Measurements from ENCODE around the gene VSIG10. TPM values are rescaled to one million over a fixed set of nuclear protein-coding genes. Genes with fewer than 3 reads are reported as not detected.

Gene VSIG10
- total and polyA plus RNA-seq, 3 experiments from 2014 or later: 1.7 to 9.0 (median 7.9) TPM

DNA sequence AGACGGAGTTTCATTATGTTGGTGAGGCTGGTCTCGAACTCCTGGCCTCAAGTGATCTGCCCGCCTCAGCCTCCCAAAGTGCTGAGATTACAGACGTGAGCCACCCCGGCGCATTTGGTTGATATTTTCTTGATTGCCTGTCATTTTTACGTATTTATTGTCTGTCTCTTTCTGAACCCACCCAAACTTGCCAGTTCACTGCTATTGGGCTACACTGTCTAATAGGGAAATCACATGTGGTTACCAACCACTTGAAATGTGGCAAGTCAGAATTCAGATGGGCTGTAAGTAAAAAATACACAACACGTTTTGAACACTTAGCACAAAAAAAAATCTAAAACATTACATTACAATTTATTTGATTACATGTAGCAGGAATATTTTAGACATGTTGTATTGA, 44.9 kb downstream of the VSIG10 start:
- H3K27ac Mint-ChIP-seq: peak overlapping the region; percentile 95 to 99 (median 97)

DNA sequence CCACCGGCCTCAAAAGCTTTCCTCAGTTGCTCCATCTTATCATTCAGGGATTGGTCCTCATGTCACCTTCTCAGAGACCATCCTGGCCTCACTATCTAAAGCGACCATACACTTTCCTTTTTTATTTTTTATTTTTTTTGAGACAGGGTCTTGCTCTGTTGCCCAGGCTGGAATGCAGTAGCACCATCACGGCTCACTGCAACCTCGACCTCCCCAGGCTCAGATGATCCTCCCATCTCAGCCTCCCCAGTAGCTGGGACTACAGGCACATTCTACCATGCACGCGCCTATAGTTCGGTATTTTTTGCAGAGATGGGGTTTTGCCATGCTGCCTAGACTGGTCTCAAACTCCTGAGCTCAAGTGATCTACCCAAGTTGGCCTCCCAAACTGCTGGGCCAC, 45.6 kb downstream of the VSIG10 start:
- H3K4me1 ChIP-seq (ENCODE audit: insufficient read depth, low read length): peaks cover 22% of the 10 kb centered on the region
- Mint-ChIP-seq H3K4me1 (peaks cover 46 to 58% (median 54%) of the 10 kb centered on the region in 3 donors), H3K27ac (peak overlapping the region; percentile 95 to 99 (median 97)), H3K4me3 (peak overlapping the region in 1 of 7 donors; percentile 92), H3K36me3 (peaks cover 0 to 18% (median 0%) of the 10 kb centered on the region in 3 donors), H3K27me3 (peaks cover 0 to 2% of the 10 kb centered on the region in 2 donors), H3K9me3 (peaks cover 0 to 1% (median 0%) of the 10 kb centered on the region in 5 donors)
- no peak overlapping the region for H3K4me3 ChIP-seq (ENCODE audit: low read length)
- ChIA-PET CTCF (interaction anchor here (0.9 to 2.3 kb wide), 3 partner anchors 10 to 320 kb away, joined by 3 to 5 read pairs (median 3); no protein-coding TSS in a partner anchor), POLR2A (interaction anchor here (0.6 kb wide), 1 partner anchor 9 kb away, joined by 3 read pairs; no protein-coding TSS in a partner anchor)
- H3K27me3 ChIP-seq (ENCODE audit: insufficient read depth, low read length, poor library complexity, severe bottlenecking): no peaks in the 10 kb centered on the region
- no peak for DNase-seq
- no peaks in the 10 kb centered on the region for H3K9me3 ChIP-seq (ENCODE audit: low read length)
- H3K27ac ChIP-seq (ENCODE audit: low read depth, low read length): no peak overlapping the region
- H3K36me3 ChIP-seq (ENCODE audit: insufficient read depth, low read length): no peaks in the 10 kb centered on the region

More for the DNA sequence above, 44.9 kb downstream of the VSIG10 start:
- Mint-ChIP-seq H3K36me3 (peaks cover 0 to 18% (median 0%) of the 10 kb centered on the region in 3 donors), H3K9me3 (peaks cover 0 to 1% (median 0%) of the 10 kb centered on the region in 5 donors), H3K27me3 (peaks cover 0 to 2% of the 10 kb centered on the region in 2 donors), H3K4me3 (peak overlapping the region; percentile 91 to 95 (median 92)), H3K4me1 (peaks cover 46 to 57% (median 53%) of the 10 kb centered on the region in 3 donors)
- Histone ChIP-seq H3K4me1 (ENCODE audit: insufficient read depth, low read length) (peaks cover 22% of the 10 kb centered on the region), H3K27ac (ENCODE audit: low read depth, low read length) (no peak overlapping the region), H3K9me3 (ENCODE audit: low read length) (no peaks in the 10 kb centered on the region), H3K4me3 (ENCODE audit: low read length) (no peak overlapping the region), H3K27me3 (ENCODE audit: insufficient read depth, low read length, poor library complexity, severe bottlenecking) (no peaks in the 10 kb centered on the region), H3K36me3 (ENCODE audit: insufficient read depth, low read length) (no peaks in the 10 kb centered on the region)
- ChIA-PET CTCF (interaction anchor here (0.9 to 2.3 kb wide), 2 partner anchors 9 to 123 kb away, joined by 3 to 5 read pairs; no protein-coding TSS in a partner anchor), POLR2A (no interaction called here)
- DNase-seq: peak in 2 of 5 donors; percentile 10 to 37

DNA sequence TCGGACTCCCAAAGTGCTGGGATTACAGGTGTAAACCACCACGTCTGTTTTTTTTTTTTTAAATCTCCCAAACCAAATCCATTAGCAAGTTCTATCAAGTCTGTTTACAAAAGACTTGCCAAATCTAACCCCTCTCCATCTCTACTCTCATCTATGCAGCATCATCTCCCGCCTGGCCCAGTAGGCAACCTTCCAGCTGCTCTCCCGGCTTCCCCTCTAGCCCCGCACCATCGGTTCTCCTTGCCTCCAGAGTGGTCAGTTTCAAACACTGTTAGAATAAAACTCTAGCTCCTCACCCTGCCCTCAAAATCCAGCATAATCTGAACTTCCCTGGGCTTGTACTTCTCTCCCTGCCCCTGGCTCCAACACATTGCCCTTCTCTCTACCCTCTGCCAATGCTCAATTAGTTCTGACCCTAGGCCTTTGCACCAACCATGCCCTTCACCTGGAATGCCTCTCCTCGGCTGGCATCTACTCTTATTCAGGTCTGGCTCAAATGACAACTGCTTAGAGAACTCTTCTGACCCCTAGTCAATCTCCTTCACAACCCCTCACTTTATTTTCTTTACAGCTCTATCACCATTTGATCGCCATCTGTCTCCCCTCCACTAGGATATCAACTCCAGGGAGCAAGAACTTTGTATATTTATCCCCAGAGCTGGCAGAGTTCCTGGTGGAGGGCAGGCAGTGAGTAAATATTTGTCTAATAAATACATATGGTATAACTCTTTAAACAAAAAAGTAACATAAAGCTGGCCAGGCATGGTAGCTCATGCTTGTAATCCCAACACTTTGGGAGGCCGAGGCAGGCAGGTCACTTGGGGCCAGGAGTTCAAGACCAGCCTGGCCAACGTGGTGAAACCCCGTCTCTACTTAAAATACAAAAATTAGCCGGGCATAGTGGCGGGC, 47.7 kb downstream of the VSIG10 start:
- Mint-ChIP-seq H3K4me1 (peaks cover 48 to 66% (median 60%) of the 10 kb centered on the region in 3 donors), H3K27ac (peak overlapping the region in 7 of 8 donors; percentile 55 to 87 (median 68)), H3K27me3 (peaks cover 0 to 2% of the 10 kb centered on the region in 2 donors), H3K36me3 (peaks cover 4 to 25% (median 9%) of the 10 kb centered on the region in 3 donors), H3K9me3 (peaks cover 0 to 1% (median 0%) of the 10 kb centered on the region in 5 donors), H3K4me3 (peak overlapping the region in 1 of 7 donors; percentile 6)
- no peak overlapping the region for H3K27ac ChIP-seq (ENCODE audit: low read depth, low read length)
- H3K4me1 ChIP-seq (ENCODE audit: insufficient read depth, low read length): peaks cover 20% of the 10 kb centered on the region
- no peaks in the 10 kb centered on the region for H3K9me3 ChIP-seq (ENCODE audit: low read length)
- H3K27me3 ChIP-seq (ENCODE audit: insufficient read depth, low read length, poor library complexity, severe bottlenecking): no peaks in the 10 kb centered on the region
- ChIA-PET POLR2A (interaction anchor here (0.7 kb wide), 2 partner anchors 33 to 398 kb away, joined by 3 to 5 read pairs; no protein-coding TSS in a partner anchor), CTCF (interaction anchor here (1.2 to 4.6 kb wide), 8 partner anchors 9 to 320 kb away, joined by 3 to 36 read pairs (median 4); partner anchors contain the start of gene SUDS3)
- no peak overlapping the region for H3K4me3 ChIP-seq (ENCODE audit: low read length)
- peaks cover 4% of the 10 kb centered on the region for H3K36me3 ChIP-seq (ENCODE audit: insufficient read depth, low read length)
- no peak for DNase-seq

DNA sequence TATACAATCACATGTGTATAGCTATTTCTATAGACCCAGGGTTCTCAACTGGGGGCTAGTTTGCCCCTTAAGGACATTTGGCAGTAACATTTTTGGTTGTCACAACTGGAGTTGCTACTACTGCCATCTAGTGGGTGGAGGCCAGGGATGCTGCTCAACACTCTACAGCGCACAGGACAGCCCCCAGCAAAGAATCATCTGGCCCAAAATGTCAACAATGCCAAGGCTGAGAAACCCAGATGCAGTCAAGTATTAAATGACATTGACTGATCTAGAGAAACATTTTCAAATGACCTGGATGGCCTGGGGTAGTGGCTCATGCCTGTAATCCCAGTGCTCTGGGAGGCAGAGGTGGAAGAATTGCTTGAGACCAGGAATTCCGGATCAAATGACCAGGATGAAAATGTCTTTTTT, 48.7 kb downstream of the VSIG10 start:
- H3K27ac ChIP-seq (ENCODE audit: low read depth, low read length): no peak overlapping the region
- peaks cover 6% of the 10 kb centered on the region for H3K36me3 ChIP-seq (ENCODE audit: insufficient read depth, low read length)
- H3K4me3 ChIP-seq (ENCODE audit: low read length): no peak overlapping the region
- no peaks in the 10 kb centered on the region for H3K9me3 ChIP-seq (ENCODE audit: low read length)
- peak overlapping the region; percentile 58 to 98 (median 81) for H3K27ac Mint-ChIP-seq
- peak overlapping the region in 2 of 7 donors; percentile 5 to 34 for H3K4me3 Mint-ChIP-seq
- peak; percentile 43 to 81 (median 51) for DNase-seq
- ChIA-PET POLR2A (interaction anchor here (0.6 to 0.8 kb wide), 4 partner anchors 9 to 399 kb away, joined by 3 to 12 read pairs (median 6); partner anchors contain the start of gene RFC5), CTCF (interaction anchor here (0.6 to 4.6 kb wide), 11 partner anchors 9 to 321 kb away, joined by 3 to 36 read pairs (median 3); partner anchors contain the start of genes RFC5 and SUDS3)
- peaks cover 0 to 2% of the 10 kb centered on the region in 2 donors for H3K27me3 Mint-ChIP-seq
- peaks cover 0 to 1% (median 0%) of the 10 kb centered on the region in 5 donors for H3K9me3 Mint-ChIP-seq
- peaks cover 8 to 29% (median 10%) of the 10 kb centered on the region in 3 donors for H3K36me3 Mint-ChIP-seq
- H3K4me1 Mint-ChIP-seq: peaks cover 51 to 67% (median 62%) of the 10 kb centered on the region in 3 donors
- peaks cover 17% of the 10 kb centered on the region for H3K4me1 ChIP-seq (ENCODE audit: insufficient read depth, low read length)
- H3K27me3 ChIP-seq (ENCODE audit: insufficient read depth, low read length, poor library complexity, severe bottlenecking): no peaks in the 10 kb centered on the region

DNA sequence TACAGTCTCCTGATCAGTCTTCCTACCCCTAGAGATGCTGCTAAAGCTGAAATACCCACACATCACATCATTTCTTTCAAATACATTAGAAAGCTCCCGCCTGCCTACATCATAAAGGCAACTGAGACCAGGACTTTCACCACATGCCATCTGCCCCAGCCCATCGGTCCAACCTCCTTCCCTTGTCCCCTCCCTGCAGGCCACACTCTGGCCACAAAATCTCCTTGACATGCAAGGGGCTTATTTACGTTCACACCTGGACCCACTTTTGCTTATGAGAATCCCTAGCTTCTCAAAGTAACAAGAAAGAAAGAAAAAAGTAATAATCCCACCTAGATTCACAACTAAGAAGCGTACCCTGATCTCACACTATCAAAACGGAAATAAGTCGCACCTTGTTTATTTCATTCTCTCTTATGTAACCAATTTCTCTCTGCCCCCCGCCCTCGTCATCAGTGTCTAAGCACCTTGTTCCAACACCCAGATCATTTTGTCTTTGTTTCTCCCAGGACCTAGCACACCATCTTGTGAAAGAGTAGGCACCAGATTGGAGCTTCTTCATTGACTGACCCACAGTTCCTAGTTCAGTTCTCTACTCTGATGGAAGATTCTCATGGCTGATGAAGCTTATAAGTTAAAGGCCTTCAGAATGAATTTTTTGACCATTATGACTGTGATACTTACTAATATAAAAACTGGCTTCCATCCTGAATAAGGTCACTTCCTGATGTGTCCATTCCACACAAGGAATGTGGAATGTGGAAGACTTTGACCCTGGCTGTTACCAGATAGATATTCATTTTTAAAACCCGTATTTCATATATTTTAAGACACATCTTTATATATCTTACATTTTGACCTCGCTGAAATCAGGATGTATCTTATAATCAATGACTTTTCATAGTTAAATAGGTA, 50.5 kb downstream of the VSIG10 start:
- H3K4me1 Mint-ChIP-seq: peaks cover 37 to 58% (median 54%) of the 10 kb centered on the region in 3 donors
- ChIA-PET POLR2A (interaction anchor here (0.6 to 1.2 kb wide), 3 partner anchors 8 to 72 kb away, joined by 3 to 12 read pairs (median 4); no protein-coding TSS in a partner anchor), CTCF (interaction anchor here (1.3 to 4.6 kb wide), 2 partner anchors 11 to 323 kb away, joined by 3 to 36 read pairs; partner anchors contain the start of gene SUDS3)
- peak overlapping the region; percentile 24 to 69 (median 57) for H3K4me3 Mint-ChIP-seq
- H3K27me3 ChIP-seq (ENCODE audit: insufficient read depth, low read length, poor library complexity, severe bottlenecking): no peaks in the 10 kb centered on the region
- H3K9me3 Mint-ChIP-seq: peaks cover 0 to 1% (median 0%) of the 10 kb centered on the region in 5 donors
- no peaks in the 10 kb centered on the region for H3K9me3 ChIP-seq (ENCODE audit: low read length)
- peak overlapping the region; percentile 53 for H3K27ac ChIP-seq (ENCODE audit: low read depth, low read length)
- peaks cover 8 to 35% (median 13%) of the 10 kb centered on the region in 3 donors for H3K36me3 Mint-ChIP-seq
- H3K27me3 Mint-ChIP-seq: peaks cover 0 to 2% of the 10 kb centered on the region in 2 donors
- DNase-seq: peak in 3 of 5 donors; percentile 23 to 56 (median 54)
- peaks cover 7% of the 10 kb centered on the region for H3K4me1 ChIP-seq (ENCODE audit: insufficient read depth, low read length)
- peaks cover 6% of the 10 kb centered on the region for H3K36me3 ChIP-seq (ENCODE audit: insufficient read depth, low read length)
- peak overlapping the region; percentile 84 to 95 (median 94) for H3K27ac Mint-ChIP-seq
- no peak overlapping the region for H3K4me3 ChIP-seq (ENCODE audit: low read length)

DNA sequence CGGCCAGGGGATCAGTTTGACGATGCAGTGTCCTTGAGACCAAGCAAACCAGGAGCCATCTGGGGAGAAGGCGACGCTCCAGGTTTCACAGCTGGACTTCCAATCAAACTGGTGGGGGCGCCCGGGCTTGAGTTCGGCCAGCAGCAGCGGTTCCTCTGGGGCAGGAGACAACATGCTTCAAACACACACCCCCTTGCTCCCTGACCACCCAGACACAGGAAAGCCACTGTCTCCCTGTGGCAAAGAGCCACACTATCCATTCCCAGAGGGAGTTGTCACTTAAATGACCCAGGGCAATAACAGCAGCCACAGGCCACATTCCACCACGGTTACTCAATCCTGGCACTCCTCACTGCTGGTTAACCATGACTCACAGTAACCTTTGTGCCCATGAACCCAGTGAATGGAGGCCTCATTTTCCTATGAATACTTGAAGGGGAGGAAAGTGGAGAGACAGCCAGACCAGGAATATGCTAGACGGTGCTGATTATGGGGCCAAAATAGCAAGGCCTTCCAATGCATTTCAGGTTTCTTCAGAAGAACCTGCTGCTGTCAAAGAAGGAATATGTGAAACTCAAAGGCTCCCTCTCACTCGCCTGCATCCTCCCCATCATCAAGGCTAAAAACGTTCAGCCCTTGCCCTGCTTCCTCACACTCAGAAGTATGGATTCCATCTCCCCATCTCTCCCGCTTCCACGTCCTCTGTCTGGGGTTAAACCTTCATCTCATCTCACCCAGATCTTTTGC, 51.3 kb downstream of the VSIG10 start:
- CTCF ChIA-PET: interaction anchor here (0.6 to 4.6 kb wide), 2 partner anchors 9 to 12 kb away, joined by 5 to 36 read pairs; no protein-coding TSS in a partner anchor
- peaks cover 7% of the 10 kb centered on the region for H3K4me1 ChIP-seq (ENCODE audit: insufficient read depth, low read length)
- Mint-ChIP-seq H3K27ac (peak overlapping the region; percentile 84 to 95 (median 94)), H3K36me3 (peaks cover 8 to 40% (median 13%) of the 10 kb centered on the region in 3 donors), H3K4me3 (peak overlapping the region; percentile 24 to 69 (median 61)), H3K9me3 (no peaks in the 10 kb centered on the region), H3K4me1 (peaks cover 37 to 54% (median 53%) of the 10 kb centered on the region in 3 donors), H3K27me3 (peaks cover 0 to 2% of the 10 kb centered on the region in 2 donors)
- peaks cover 6% of the 10 kb centered on the region for H3K36me3 ChIP-seq (ENCODE audit: insufficient read depth, low read length)
- peak overlapping the region; percentile 53 for H3K27ac ChIP-seq (ENCODE audit: low read depth, low read length)
- H3K4me3 ChIP-seq (ENCODE audit: low read length): no peak overlapping the region
- H3K27me3 ChIP-seq (ENCODE audit: insufficient read depth, low read length, poor library complexity, severe bottlenecking): no peaks in the 10 kb centered on the region
- POLR2A ChIA-PET: interaction anchor here (0.6 to 1.2 kb wide), 3 partner anchors 9 to 73 kb away, joined by 3 to 12 read pairs (median 4); no protein-coding TSS in a partner anchor
- no peak for DNase-seq
- H3K9me3 ChIP-seq (ENCODE audit: low read length): no peaks in the 10 kb centered on the region

Measured in CD8-positive, alpha-beta memory T cell (primary cell).